HG02759 (cell line): ENCODE measurements around the gene SNTG2.
A peak's percentile ranks its signal among the peaks of the same experiment; 100 is the strongest.

Experiments
- ATAC-seq: cut with Tn5 transposase; IDR thresholded peaks from one replicate; pipeline ENCODE4 v1.9.1; 2021; ENCODE audit warnings: mild to moderate bottlenecking, moderate library complexity; ENCODE audit not compliant: unreplicated experiment

Gene SNTG2

GRCh38 chr2:926259-926793, 24.3 kb upstream of the SNTG2 start:
- ATAC-seq: no peak

DNA sequence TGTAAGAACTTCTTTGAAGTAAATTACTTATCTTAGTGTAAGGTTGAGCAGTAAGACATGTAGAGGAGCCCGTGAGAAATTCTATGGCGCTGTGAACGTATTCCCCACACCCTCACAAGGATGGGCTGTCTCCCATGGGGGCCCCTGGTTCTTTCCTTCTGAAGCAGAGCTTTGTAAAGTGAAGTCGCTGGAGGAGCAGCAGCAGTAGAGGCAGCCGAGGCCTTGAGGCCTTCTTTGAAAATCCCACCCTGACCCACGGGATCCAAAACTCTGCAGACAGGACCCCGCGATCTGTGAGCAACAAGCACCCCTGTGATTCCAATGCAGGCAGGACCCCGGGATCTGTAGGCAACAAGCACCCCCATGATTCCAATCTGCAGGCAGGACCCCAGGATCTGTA, 23.8 kb upstream of the SNTG2 start:
- ATAC-seq: no peak

GRCh38 chr2:929011-929735, 21.5 kb upstream of the SNTG2 start:
- ATAC-seq: no peak

- ATAC-seq: no peak
These were observed 20.7 kb upstream of the SNTG2 start for GRCh38 chr2:929925-930324.

- no peak for ATAC-seq
These were observed 19.7 kb upstream of the SNTG2 start for GRCh38 chr2:930935-931334.

DNA sequence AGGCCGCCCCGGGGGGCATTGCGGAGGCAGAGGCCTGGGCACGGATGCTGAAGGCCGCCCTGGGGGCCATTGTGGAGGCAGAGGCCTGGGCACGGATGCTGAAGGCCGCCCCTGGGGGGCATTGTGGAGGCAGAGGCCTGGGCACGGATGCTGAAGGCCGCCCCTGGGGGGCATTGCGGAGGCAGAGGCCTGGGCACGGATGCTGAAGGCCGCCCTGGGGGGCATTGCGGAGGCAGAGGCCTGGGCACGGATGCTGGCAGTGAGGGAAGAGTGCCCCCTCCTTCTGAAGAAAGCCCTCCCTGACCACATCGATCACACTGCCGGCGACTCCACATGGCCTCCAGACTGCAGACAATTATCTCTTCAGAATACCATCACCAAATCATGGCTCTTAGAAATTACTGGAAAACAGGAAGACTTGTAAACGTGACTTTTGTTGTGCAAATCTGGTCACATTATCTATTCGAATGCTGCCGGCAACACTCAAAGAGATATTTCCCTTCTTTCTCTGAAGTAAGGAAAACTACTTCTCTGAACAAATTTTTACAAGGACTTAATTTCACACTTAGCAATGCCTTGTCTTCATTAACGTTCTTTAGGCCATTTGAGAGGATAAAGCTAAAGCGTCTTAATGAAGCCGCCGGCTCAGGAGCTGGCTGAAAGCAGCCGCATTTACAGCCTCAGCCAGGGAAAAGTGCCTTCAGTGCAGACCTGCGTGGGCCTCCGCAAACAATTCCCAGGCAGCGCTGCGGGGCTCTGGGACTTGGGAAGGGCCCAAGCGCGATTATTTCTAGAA, 18.1 kb upstream of the SNTG2 start:
- ATAC-seq: no peak

DNA sequence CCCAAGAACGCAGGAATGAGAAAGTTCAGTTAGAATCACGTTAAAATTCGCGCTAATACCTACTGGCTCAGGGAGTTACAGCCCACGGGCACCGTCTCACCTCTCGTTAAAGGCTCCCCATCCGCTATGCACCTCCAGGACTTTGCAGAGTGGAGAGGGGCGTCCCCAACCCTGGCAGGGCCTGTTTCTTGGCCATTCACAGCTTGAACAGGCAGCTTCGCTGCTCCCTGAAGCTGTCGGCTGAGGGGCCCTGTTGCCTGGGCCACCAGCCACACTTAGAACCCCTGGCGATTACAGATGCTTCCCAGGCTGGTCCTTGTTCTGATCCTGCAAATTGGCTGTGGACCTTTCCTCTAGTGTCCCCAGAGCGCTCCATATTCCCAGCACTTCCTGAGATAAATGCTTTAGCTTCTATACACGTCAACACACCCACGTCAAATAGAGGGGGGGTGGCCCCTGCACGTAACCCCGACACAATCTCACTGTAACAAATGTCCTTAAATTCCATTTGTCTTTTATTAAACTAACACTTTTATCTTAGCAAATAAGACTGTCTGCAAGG, 16.8 kb upstream of the SNTG2 start:
- ATAC-seq: no peak

DNA sequence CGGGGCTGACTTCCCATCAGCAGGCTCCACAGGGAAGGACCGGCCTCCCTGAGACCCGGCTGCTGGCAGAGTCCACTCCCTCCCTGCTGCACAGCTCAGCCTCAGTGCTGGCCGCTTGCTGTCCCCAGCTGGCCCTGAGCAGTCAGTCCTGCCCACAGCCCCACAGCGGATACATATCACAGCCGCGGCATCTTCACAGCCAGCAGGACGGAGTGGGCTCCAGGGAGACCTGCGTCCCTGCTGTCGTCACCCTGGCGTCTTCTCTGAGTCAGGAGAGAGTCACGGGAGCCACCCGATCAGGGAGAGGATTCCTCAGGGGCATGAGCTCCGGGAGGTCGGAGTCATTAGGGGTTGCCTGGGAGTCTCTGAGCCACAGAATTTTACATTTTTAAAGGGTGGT, 13.1 kb upstream of the SNTG2 start:
- no peak for ATAC-seq

DNA sequence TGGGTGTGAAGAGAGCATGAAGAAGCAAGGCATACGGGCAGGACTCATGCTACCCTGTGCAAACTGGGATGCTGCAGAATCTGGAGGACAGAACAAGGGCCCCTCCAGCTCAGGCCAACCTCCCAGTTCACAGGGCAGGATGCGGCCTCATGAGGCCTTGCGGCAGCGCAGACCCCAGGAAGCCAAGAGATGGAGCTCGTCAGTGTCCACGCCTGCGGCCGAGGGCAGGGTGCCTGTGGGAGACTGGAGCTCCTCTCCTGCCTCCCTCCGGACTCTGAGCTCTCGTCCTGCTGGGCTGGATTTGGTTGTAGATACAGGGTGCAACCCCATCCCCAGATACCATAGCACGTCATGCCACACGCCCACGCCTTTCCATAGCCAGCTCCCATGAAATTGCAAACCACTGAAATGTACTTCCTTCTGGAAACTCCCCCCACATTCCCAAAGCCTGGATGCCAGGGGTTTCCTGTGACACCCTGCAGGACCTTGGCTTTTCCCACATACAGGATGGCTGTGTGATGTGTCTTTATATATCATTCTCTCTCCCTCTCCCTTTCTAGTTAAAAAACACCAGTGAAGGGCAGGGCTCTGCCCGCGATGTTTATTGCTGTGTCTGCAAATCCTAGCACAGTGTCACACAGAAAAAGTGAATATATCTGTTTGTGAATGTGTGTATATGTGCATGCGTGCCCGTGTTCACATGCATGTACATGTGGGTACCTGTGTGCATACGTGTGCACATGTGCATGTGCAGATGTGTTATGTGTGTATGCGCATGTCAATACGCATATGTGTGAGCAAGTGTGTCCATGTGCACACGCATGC, 12.3 kb upstream of the SNTG2 start:
- ATAC-seq: no peak

DNA sequence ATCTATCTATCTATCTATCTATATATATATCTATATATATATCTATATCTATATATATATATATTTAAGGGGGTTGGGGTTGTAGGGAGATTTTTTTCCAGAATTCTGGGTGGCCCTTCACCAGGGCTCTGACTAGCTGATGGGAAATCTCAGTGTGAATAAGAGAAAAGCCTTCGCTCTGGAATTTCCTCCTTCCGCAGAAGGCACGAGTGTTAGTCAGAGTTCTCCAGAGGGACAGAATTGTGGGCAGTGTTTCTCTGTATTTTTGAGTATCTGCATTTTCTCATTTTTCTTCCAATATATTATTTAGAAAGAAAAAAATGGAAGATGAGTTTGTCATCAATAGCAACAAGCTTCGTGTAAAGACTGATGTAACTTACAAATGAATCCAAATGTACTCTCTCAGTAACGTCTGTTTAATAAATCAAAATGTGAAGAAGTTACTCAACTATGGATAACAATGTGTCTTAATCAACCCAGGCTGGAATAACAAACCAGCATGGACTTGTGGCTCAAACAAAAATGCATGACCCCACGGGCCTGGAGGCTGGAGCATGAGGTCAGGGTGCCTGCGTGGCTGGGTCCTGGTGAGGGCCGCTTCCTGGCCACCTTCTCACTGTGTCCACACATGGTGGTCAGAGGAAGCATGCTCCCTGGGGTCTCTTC, 10.6 kb upstream of the SNTG2 start:
- no peak for ATAC-seq

- ATAC-seq: no peak
These were observed 8.8 kb upstream of the SNTG2 start for GRCh38 chr2:941871-942270.

- ATAC-seq: no peak
These were observed 7.7 kb upstream of the SNTG2 start for GRCh38 chr2:942775-943460.

- ATAC-seq: no peak
These were observed 7.2 kb upstream of the SNTG2 start for GRCh38 chr2:943461-943797.

DNA sequence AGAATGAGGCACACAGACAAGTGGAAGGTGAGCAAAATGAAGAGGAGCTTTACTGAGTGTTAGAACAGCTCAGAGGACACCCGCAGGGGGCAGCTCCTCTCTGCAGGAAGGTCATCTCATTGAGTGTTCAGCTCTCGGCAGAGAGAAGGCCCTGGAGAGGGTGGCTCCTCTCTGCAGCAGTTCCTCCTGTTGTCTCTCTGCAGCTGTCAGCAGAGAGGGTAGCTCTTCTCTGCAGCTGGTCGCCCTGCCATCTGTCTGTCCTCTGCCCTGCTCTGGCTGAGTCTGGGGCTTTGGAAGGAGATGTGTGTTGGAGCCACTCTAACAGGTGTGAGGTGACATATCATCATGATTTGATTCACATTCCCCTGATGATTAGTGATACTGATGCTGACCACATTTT, 6.8 kb upstream of the SNTG2 start:
- ATAC-seq: no peak

DNA sequence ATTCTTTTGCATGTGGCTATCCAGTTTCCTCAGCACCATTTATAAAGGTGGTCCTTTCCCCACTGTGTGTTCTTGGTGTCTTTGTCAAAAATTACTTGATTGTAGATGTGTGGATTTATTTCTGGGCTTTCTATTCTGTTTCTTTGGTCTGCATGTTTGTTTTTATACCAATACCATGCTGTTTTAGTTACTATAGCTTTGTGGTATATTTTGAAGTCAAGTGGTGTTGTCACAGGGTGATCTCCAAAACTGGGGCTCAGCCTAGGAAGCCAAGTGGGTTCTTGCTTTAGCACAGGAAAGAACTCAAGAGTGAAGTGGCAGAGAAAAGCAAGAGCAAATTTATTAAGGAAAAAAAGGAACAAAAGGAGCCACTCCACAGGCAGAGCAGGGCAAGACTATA, 6.0 kb upstream of the SNTG2 start:
- no peak for ATAC-seq

- no peak for ATAC-seq
These were observed 5.5 kb upstream of the SNTG2 start for GRCh38 chr2:945104-945503.

GRCh38 chr2:946073-946948, 4.3 kb upstream of the SNTG2 start:
- ATAC-seq: peak; percentile 63

DNA sequence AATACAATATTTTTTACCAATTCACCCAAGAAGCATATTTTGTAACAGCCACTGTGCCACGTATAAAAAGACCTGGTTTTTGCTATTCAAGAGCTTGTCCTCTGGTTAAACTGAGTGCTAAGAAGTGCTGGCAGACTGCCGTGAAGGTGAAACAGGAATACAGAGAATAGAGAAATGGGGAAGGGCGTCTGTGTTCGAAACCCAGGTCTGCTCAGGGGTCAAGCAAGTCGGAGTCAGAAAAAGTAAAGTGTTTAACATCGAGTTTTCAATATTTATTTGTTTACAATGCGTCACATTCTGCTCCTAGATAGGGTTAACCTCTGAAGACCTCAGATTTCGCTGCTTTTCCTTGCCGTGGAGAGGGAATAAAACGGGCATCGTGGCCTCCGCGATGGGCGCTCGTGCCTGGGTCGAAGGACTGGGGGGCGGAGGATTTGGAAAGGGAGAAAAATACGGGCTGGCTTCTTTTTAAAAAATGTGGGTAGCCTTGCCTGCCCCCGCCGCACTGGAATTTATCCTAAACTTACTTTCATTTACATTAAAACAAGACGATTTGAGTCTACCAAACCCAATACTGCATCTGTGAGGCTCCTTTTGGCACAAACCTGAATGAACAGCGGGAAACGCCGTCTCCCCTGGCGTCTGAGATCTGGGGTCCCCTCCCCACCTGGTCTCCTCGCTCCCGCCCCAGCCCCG, 1.1 kb upstream of the SNTG2 start:
- ATAC-seq: no peak
